Stomach (tissue), 9 donors: ENCODE results near the gene SPECC1. TPM values are rescaled to one million over a fixed set of nuclear protein-coding genes. Genes with fewer than 3 reads are reported as not detected.
"Not testable (repeated sequence)": the region's sequence is repeated elsewhere in the genome, so short reads cannot be mapped to it uniquely, and the experiment has no call there.

Experiments used
- DNase-seq, 2 donors: peaks; one replicate each; pipeline versions ENCODE4 v3.0.0 to v3.0.0-alpha.2; 2013 to 2019
- H3K27ac ChIP-seq, 5 donors: fragments of 200-600 bp in 4 of 5; sonication (generic) in 4 of 5; one replicate each; pipeline ENCODE4 v1.5.1; 2013 to 2019; ENCODE audit warnings: mild to moderate bottlenecking in 1 of 5, moderate library complexity in 1 of 5
- H3K27me3 ChIP-seq, 3 donors: fragments of 200-600 bp; sonication (generic); one replicate each; pipeline ENCODE4 v1.5.1; 2017 to 2019; ENCODE audit warnings: mixed run types in 1 of 3
- H3K36me3 ChIP-seq, 4 donors: fragments of 200-600 bp; sonication (generic); 1 replicate in 3 of 4; 2 replicates in 1 of 4; pipeline ENCODE4 v1.5.1; 2016 to 2019
- H3K4me1 ChIP-seq, 4 donors: fragments of 200-600 bp; sonication (generic); one replicate each; pipeline ENCODE4 v1.5.1; 2016 to 2019
- H3K4me3 ChIP-seq, 4 donors: fragments of 200-600 bp; sonication (generic) in 3 of 4; one replicate each; pipeline ENCODE4 v1.5.1; 2016 to 2019; ENCODE audit warnings: mild to moderate bottlenecking in 1 of 4
- H3K9me3 ChIP-seq, 4 donors: fragments of 200-600 bp; sonication (generic); one replicate each; pipeline ENCODE4 v1.5.1; 2016 to 2019
- EP300 ChIP-seq: sonication (generic); formaldehyde crosslinking; IDR thresholded peaks from one replicate; pipeline ENCODE4 v1.6.1; 2017; ENCODE audit warnings: antibody characterized with exemption
- POLR2A ChIP-seq, 4 donors: fragments of 450-650 bp; IDR thresholded peaks; one replicate each; pipeline ENCODE4 v1.6.1; 2016; ENCODE audit warnings: antibody characterized with exemption in 4 of 4, control low read depth in 2 of 4, mild to moderate bottlenecking in 1 of 4, moderate library complexity in 1 of 4
- POLR2AphosphoS5 ChIP-seq, 3 donors: sonication (generic); formaldehyde crosslinking; IDR thresholded peaks; one replicate each; pipeline ENCODE4 v1.6.1; 2016; ENCODE audit warnings: antibody characterized with exemption in 3 of 3
- WGBS, 5 donors: extraction: QIAGEN DNeasy Blood & Tissue Kit in 3 of 5; methylation state at CpG; one replicate each; pipeline versions ENCODE4 v1.1.5 to v1.1.7; 2013 to 2018; 5-methylcytosine and 5-hydroxymethylcytosine counted together
- intact Hi-C: fragments of 100-400 bp; cut with DNase I; formaldehyde crosslinking; loops from one replicate; pipeline ENCODE4 v1.15.1; 2023; ENCODE audit warnings: low total_unique reads
- polyA plus RNA-seq, 3 donors: library from polyadenylated mRNA; stranded (reverse); fragments of 200-250 nt; gene quantifications; one replicate each; pipeline ENCODE4 v1.2.3, GENCODE V29; 2013
- total RNA-seq, 5 donors: library from RNA; depleted of rRNA; stranded (reverse); fragments of >200 nt; gene quantifications; one replicate each; pipeline versions ENCODE4 v1.1.0 to v1.2.3, GENCODE V29; 2014 to 2016
- TF ChIP-seq, protein P1 (sequence below), 7 experiments: fragments of 450-650 bp in 4 of 7; fragments of 200-600 bp in 3 of 7; sonication (generic) in 3 of 7; IDR thresholded peaks; one replicate each; pipeline ENCODE4 v1.5.1; 2016 to 2019; ENCODE audit warnings: antibody characterized with exemption in 7 of 7, control low read depth in 2 of 7, mild to moderate bottlenecking in 1 of 7
- donor health status: healthy with polysubstance abuse.
- donor health status: Bipolar disorder and iron deficiency.
- donor health status: healthy.

Gene SPECC1
- total and polyA plus RNA-seq, 8 donors: 12.8 to 161 (median 34.5) TPM

DNA sequence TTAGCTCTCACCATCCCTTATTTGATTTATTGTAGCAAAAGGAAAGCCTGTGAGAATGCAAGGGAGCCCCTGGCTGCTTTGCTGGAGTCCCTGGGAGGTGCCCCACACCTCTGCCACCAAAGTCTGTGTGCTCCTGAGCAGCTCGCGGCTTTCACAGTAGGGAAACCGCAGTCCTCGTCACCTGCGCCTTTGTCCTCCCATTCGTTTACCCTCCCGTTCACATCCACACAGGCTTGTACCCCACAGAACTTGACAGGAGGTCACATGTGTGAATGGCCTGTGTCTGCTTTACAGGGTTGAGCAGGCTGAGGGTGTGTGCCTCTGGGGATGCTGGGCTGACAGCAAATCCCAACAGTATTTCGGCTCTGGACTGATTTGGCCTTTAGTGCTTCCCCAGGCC lies 305.7 kb downstream of the SPECC1 start:
- TF ChIP-seq POLR2AphosphoS5 (IDR thresholded peaks at IDR 0.05) (no peak), EP300 (no peak), POLR2A (IDR thresholded peaks at IDR 0.05) (no peak)
- Histone ChIP-seq H3K9me3 (no peaks in the 10 kb centered on the region), H3K36me3 (peaks cover 0 to 21% (median 4%) of the 10 kb centered on the region in 4 donors), H3K4me1 (no peaks in the 10 kb centered on the region), H3K27ac (no peak overlapping the region), H3K4me3 (no peak overlapping the region), H3K27me3 (no peaks in the 10 kb centered on the region)
- WGBS, 5 donors: 91 to 96% (median 93%) methylated on average over 8 of the region's 8 CpGs
- intact Hi-C loops: loop anchor here (5.0 kb wide), 1 partner anchor 193 kb away; no protein-coding TSS in a partner anchor
- no peak for DNase-seq

DNA sequence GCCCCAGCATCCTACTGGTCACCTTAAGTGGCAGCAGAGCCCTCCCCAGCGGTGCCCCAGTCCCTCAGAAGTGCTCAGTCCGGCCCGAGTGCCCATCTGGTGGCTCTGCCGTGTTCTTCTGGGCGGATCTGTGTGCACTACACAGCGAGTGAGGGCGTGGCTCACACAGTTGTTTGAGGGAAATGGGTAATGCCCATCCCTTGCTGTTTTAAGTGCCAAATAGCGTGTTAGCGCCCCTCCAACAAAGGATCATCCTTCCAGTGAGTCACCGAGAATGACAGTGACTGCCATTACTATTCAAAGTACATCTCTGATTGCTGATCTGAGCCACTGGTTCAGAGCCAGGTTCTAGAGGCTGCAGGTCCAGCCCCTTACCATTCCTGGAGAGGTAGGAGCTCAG lies 306.2 kb downstream of the SPECC1 start:
- Histone ChIP-seq H3K9me3 (no peaks in the 10 kb centered on the region), H3K4me3 (no peak overlapping the region), H3K27me3 (peaks cover 0 to under 1% (median 0%) of the 10 kb centered on the region in 3 donors), H3K27ac (no peak overlapping the region), H3K36me3 (peaks cover 0 to 21% (median 4%) of the 10 kb centered on the region in 4 donors), H3K4me1 (peaks cover 0 to 2% (median 2%) of the 10 kb centered on the region in 4 donors)
- no peak for TF ChIP-seq POLR2AphosphoS5 (IDR thresholded peaks at IDR 0.05)
- no peak for TF ChIP-seq POLR2A (IDR thresholded peaks at IDR 0.05)
- TF ChIP-seq EP300: no peak
- TF ChIP-seq, protein P1, sequence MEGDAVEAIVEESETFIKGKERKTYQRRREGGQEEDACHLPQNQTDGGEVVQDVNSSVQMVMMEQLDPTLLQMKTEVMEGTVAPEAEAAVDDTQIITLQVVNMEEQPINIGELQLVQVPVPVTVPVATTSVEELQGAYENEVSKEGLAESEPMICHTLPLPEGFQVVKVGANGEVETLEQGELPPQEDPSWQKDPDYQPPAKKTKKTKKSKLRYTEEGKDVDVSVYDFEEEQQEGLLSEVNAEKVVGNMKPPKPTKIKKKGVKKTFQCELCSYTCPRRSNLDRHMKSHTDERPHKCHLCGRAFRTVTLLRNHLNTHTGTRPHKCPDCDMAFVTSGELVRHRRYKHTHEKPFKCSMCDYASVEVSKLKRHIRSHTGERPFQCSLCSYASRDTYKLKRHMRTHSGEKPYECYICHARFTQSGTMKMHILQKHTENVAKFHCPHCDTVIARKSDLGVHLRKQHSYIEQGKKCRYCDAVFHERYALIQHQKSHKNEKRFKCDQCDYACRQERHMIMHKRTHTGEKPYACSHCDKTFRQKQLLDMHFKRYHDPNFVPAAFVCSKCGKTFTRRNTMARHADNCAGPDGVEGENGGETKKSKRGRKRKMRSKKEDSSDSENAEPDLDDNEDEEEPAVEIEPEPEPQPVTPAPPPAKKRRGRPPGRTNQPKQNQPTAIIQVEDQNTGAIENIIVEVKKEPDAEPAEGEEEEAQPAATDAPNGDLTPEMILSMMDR (IDR thresholded peaks at IDR 0.05): no peak
- WGBS, 5 donors: 82 to 94% (median 89%) methylated on average over 8 to 10 of the region's 10 CpGs
- intact Hi-C loops: loop anchor here (5.0 kb wide), 1 partner anchor 193 kb away; no protein-coding TSS in a partner anchor
- DNase-seq: no peak

DNA sequence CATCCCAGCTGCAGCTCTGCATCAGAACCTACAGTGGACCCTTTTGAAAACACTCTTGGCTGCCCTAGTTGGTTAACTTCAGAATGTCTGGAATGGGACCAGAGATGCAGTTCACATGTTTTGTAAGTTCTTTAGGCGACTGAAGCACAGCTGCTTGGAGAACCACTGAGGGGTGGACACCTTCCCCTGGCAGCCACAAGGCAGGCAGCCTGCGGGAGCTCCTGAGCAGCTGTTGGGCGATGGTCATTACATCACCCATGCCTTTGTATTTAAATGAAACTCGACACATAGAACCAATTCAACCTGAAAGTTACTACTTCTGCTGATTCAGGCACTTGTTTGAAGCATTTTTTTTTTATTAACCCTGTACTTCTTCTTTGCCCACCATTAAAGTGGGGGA lies 306.7 kb downstream of the SPECC1 start:
- no peak overlapping the region for H3K4me3 ChIP-seq
- intact Hi-C loops: loop anchor here (5.0 kb wide), 1 partner anchor 194 kb away; no protein-coding TSS in a partner anchor
- TF ChIP-seq EP300 (no peak), POLR2A (IDR thresholded peaks at IDR 0.05) (no peak), POLR2AphosphoS5 (IDR thresholded peaks at IDR 0.05) (no peak)
- TF ChIP-seq, protein P1 (IDR thresholded peaks at IDR 0.05): no peak
- H3K9me3 ChIP-seq: no peaks in the 10 kb centered on the region
- WGBS, 5 donors: 73 to 85% (median 80%) methylated on average over 4 of the region's 4 CpGs
- no peak overlapping the region for H3K27ac ChIP-seq
- H3K36me3 ChIP-seq: peaks cover 0 to 21% (median 4%) of the 10 kb centered on the region in 4 donors
- DNase-seq: no peak
- peaks cover 0 to 4% (median 0%) of the 10 kb centered on the region in 3 donors for H3K27me3 ChIP-seq
- peaks cover 0 to 7% (median 6%) of the 10 kb centered on the region in 4 donors for H3K4me1 ChIP-seq

DNA sequence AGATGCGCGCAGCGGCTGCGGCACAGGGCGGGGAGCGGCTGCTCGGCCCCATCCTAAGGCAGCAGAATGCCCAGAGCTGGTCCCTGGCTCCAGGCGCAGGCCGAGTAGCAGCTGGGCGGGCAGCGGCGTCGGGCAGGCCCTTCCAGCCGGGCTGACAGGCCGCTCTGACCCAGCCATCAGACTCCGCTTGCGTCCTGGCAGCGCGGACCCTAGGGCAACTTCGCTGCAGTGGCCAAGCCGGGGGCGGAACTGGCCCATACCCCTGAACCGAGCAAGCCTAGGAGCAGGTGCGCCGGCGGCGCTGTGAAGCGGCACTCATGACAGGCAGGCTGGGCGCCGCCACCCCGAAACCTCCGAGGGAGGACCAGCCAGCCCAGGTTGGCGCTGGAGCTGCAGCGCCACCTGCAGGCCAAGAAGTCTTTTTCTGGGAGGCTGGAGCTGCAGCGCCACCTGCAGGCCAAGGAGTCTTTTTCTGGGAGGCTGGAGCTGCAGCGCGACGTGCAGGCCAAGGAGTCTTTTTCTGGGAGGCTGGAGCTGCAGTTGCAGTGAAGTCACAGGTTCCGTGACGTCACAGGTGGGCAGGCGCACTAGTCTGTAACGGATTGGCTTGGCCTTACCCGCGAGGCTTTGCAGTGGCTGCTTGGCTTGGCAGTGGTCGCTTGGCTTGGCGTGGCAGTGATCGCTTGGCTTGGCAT lies 311.5 kb downstream of the SPECC1 start:
- TF ChIP-seq, protein P1 (IDR thresholded peaks at IDR 0.05): peak in 5 of 7 experiments; percentile 84 to 98 (median 93)
- H3K36me3 ChIP-seq, H3K27me3 ChIP-seq, intact Hi-C loops, H3K9me3 ChIP-seq: not testable (repeated sequence)
- Histone ChIP-seq H3K4me1 (peaks cover 0 to 12% (median 7%) of the 10 kb centered on the region in 4 donors), H3K27ac (peak overlapping the region in 1 of 5 donors; percentile 65), H3K4me3 (peak overlapping the region; percentile 33 to 48 (median 46))
- 12 to 76% (median 16%) methylated on average over 4 to 47 of the region's 47 CpGs for WGBS, 5 donors
- DNase-seq: peak; percentile 74 to 89

DNA sequence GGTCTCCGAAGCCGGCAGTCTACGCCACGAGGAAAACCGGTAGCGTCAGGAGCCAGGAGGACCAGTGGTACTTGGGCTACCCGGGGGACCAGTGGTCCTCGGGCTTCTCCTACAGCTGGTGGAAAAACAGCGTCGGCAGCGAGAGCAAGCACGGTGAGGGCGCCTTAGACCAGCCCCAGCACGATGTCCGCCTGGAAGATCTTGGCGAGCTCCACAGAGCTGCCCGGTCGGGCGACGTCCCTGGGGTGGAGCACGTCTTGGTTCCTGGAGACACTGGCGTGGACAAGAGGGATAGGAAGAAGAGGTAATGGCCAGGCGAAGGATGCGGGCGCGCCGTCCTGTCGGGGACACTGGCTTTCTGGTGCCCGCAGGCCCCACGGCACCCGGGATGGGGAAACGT lies 312.2 kb downstream of the SPECC1 start:
- H3K27ac ChIP-seq, H3K4me3 ChIP-seq, intact Hi-C loops, H3K27me3 ChIP-seq, H3K36me3 ChIP-seq, DNase-seq, H3K9me3 ChIP-seq: not testable (repeated sequence)
- H3K4me1 ChIP-seq: peaks cover 0 to 12% (median 7%) of the 10 kb centered on the region in 4 donors
- WGBS, 5 donors: 92 to 98% (median 95%) methylated on average over 8 to 32 of the region's 32 CpGs

DNA sequence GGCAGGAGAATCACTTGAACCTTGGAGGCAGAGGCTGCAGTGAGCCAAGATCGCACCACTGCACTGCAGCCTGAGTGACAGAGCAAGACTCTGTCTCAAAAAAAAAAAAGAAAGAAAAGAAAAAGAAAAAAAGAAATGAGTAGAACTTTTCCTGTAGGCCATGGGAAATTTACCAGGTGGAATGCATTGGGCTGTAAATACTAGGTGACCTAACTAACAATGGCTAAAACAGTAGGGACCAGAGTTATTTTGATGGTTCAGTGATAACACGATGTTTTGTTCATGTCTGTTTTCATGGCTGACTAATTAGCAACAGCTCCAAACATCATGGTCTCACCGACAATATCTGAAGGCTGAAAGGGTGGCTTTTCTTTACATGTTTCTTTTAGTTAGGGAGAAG lies 318.6 kb downstream of the SPECC1 start:
- intact Hi-C loops, H3K4me1 ChIP-seq: not testable (repeated sequence)
- WGBS, 5 donors: 73 to 89% (median 87%) methylated on average over 3 of the region's 3 CpGs

DNA sequence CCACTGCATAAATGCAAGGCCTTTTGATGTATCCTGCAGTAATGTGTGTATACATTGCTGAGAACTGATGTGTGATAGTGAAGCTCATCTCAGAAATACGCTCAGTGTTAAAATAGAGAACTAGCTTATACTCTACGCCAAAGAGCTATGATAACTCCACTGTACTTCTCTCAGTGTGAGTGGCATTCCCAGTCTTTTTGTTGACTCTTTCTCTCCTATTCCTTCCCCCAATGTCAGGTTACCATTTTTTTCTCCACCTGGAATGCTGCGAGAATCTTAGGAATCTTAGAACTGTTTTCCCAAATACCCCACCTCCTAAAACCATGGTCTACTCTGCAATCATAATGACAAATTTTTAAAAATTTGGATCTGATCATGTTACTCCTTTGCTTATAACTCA lies 342.2 kb downstream of the SPECC1 start:
- DNase-seq, H3K9me3 ChIP-seq, H3K27ac ChIP-seq, H3K4me1 ChIP-seq, H3K36me3 ChIP-seq, intact Hi-C loops, H3K27me3 ChIP-seq, H3K4me3 ChIP-seq: not testable (repeated sequence)
- 92 to 100% (median 100%) methylated on average over 1 of the region's 3 CpGs; no CpG with 5 or more reads in 2 of the 5 donors for WGBS, 5 donors

More for the DNA sequence above, 318.6 kb downstream of the SPECC1 start:
- not testable (repeated sequence) for H3K27ac ChIP-seq, H3K27me3 ChIP-seq, DNase-seq, H3K4me3 ChIP-seq, H3K9me3 ChIP-seq, H3K36me3 ChIP-seq

DNA sequence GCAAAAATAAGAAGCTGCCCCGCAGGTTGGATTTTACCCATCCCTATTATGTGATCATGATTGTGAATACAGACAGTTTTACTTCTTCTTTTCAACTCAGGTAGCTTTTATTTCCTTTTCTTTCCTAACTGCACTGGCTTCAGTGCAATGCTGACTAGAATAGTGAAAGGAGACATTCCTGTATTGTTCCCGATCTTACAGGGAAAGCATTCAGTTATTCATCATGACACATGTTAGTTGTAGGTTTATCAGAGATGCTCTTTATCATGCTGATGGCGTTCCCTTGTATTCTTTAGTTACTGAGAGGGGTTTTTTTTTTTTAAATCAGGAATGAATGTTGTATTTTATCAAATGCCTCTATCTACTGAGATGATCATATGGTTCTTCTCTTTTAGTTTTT lies 343.4 kb downstream of the SPECC1 start:
- H3K27me3 ChIP-seq, H3K9me3 ChIP-seq, H3K4me1 ChIP-seq, H3K4me3 ChIP-seq, H3K27ac ChIP-seq, H3K36me3 ChIP-seq, intact Hi-C loops, DNase-seq: not testable (repeated sequence)
- 54 to 77% (median 71%) methylated on average over 3 of the region's 3 CpGs for WGBS, 5 donors
